NCI-H2196 treated with DMSO at 0.1 percent for 48 hours (cell line): ENCODE measurements around the gene NFE2L2.
"Not testable (repeated sequence)": the region's sequence is repeated elsewhere in the genome, so short reads cannot be mapped to it uniquely, and the experiment has no call there.

Experiments used
- DNase-seq: peaks from one replicate; lab custom pipeline; 2025; ENCODE audit not compliant: unreplicated experiment; lab: John Stamatoyannopoulos, UW

Gene NFE2L2

GRCh38 chr2:177258059-177258458 lies 6.5 kb downstream of the NFE2L2 start:
- no peak for DNase-seq

DNA sequence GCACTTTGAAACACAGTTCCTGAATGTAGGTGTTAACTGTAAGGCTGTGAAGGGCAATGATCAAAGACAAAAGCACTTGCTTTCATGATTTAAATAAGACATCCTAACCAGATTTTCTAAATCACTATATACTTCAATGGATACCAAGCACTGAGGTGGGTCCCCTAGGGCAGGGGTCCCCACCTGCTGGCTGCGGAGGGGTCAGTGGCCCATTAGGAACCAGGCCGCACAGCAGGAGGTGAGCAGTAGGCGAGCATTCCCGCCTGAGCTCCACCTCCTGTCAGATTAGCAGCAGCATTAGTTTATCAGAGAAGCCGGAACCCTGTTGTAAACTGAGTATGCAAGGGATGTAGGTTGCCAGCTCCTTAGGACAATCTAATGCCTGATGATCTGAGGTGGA lies 7.1 kb downstream of the NFE2L2 start:
- DNase-seq: no peak

DNA sequence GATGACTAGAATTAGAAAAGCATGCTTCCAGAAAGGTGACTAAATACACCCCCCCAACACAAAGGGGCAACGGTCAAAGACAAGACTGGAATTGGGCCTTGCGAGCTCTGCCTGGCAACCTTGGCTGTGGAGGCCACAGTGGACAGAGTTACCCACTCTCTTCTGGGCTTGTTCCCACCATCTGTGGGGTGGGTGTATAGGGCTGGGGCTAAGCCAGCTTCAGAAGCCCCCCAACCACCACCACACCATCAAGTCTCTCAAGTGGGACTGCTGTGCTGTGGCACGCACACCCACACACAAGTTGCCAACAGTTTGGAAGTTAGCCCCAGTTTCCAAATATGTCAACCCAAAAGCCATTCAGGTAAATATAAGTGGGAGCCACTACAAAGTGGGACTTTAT lies 7.8 kb downstream of the NFE2L2 start:
- no peak for DNase-seq

GRCh38 chr2:177256026-177256425 lies 8.5 kb downstream of the NFE2L2 start:
- DNase-seq: no peak

DNA sequence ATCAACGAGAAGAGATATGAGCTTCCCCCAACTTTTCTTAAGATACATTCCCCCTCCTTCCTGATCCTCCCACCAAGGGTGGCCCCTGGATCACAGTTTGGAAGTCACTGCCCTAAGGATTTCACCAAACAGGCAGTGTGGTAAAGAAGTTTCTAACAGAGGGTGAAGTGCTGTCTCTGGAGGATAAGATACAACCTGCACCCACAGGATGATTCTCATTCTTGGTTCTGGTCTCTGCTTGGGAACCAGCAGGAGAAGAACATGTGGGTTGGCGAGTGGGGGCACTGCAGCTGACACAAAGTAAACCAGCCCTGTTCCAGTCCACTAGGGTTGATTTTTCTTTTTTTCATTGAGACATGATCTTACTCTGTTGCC lies 9.3 kb downstream of the NFE2L2 start:
- no peak for DNase-seq

- DNase-seq: no peak
Observed at GRCh38 chr2:177254433-177255226, 9.9 kb downstream of the NFE2L2 start.

- no peak for DNase-seq
Observed at GRCh38 chr2:177253704-177254103, 10.8 kb downstream of the NFE2L2 start.

DNA sequence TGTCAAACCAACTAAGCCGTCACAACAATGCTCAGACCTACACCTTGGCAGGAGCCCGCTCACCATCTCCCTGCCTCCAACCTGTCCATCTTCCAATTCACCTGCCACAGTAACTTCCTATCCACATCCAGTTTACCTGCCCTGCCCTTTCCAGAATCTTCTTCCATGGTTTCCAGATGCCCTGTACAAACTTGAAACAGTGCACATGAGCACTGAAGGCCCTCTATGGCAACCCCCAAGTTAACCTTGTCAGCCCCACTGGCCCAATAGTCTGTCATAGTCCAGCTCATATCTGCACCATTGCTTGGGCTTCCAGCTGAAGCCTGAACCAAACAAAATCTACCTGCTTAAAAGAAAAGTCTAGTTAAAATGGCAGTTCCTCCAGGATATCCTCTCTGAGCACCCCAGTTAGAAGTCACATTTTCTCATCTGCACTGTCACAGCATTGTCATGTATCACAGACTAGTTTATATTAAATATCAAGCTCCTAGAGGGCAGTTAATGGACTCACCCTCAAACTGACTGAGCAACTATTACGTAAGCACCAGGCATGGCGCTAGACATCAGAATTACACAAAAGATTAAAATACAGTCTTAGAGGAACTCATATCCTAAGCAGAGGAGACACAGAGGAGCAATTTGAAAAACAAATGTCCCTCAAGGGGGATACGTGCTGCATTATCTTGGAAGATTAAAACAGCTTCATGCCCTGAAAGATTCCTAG lies 11.6 kb downstream of the NFE2L2 start:
- DNase-seq: no peak

DNA sequence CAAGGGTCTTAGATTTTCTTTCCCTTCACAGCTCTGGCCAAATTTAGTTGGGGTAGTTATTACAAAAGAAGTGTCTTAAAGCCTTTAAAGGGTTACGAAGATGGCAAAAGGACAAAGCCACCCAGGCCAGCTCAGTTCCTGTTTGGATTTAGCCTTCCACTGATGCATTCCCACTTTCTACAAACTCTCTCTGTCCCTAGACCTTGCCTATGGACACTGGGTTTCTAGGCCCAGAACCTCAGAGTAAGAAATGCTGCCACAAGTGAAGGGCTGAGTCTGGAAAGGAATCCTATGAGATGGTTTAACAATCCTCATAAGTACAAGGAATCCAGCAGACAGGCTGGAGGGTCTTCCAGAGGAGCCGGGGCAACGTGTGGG lies 13.4 kb downstream of the NFE2L2 start:
- DNase-seq: no peak

GRCh38 chr2:177250461-177250860 lies 14.1 kb downstream of the NFE2L2 start:
- no peak for DNase-seq

- no peak for DNase-seq
Observed at GRCh38 chr2:177249038-177249437, 15.5 kb downstream of the NFE2L2 start.

GRCh38 chr2:177247693-177248262 lies 16.7 kb downstream of the NFE2L2 start:
- DNase-seq: no peak

DNA sequence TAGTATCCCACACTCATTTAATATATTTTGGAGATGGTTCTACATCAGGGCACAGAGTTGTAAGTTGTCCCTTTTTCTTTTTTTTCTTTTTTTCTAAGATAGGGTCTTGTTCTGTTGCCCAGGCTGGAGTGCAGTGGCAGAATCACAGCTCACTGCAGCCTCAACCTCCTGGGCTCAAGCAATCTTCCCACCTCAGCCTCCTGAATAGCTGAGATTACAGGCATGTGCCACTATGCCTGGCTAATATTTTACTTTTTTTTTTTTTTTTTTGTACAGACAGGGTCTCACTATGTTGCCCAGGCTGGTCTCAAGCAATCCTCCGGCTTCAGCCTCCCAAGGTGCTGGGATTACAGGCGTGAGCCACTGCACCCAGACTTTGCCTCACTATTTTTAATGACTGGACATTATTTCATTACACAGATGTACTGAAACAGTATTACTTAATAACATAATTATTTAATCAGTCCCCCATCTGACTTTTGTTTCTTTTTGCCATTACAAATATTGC lies 17.9 kb downstream of the NFE2L2 start:
- DNase-seq: not testable (repeated sequence)

DNA sequence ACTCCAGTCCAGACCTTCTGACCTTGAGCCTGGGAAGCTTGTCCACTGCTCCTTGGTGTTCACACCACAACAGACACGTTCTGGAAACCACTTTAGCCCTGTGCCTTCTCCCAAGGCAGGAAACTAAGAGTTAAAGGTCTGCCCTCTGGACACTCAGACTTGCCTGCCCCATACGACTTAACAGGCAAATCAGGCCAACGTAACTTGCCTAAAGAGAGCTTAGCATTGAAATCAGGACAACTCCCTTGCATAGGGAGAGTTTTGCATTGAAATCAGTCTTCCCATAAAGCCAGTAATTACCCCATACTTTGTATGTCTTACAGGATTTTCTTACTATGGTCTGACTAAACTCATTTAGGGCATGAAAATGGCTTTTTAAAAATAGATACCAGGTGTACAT lies 18.5 kb downstream of the NFE2L2 start:
- DNase-seq: no peak

DNA sequence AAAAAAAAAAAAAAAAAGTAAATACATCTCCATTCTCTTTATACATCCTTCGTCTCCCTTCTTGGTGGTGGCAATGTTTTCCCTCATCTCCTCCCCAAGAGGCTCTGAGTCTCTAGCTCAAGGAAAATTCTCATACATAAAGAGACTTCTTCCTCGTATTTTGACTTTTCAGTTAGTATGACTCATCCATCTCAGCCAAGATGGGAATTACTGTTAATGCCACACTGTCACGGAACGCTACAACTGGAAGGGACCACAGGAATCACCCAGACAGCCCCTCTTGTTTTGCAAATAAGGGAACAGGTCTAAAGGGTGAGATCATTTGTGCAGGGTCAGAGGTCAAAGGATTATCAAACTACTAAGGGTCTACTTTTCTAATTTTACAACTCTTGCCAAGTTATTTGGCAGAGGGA lies 19.5 kb downstream of the NFE2L2 start:
- no peak for DNase-seq

DNA sequence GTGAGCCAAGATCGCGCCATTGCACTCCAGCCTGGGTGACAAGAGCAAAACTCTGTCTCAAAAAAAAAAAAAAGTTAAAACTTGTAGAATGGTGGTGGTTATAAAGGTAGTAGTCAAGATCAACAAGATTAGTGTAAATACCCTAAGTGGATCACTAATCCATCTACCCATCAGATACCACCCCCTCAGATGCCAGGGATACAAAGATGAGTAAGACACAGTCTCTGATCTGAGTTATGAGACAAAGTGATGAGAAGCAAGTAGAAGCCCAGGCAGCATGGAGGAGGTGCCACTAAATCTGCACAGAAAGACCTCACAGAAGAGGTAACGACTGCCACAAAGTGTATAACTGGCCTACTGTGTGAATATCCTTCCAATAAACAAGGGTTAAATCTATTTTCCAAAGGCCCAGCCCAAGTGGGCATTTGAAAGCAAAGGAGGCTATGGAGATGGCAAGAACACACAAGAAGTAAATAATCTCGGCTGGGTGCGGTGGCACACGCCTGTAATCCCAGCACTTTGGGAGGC lies 20.2 kb downstream of the NFE2L2 start:
- DNase-seq: no peak

- DNase-seq: no peak
Observed at GRCh38 chr2:177243476-177243875, 21.1 kb downstream of the NFE2L2 start.

DNA sequence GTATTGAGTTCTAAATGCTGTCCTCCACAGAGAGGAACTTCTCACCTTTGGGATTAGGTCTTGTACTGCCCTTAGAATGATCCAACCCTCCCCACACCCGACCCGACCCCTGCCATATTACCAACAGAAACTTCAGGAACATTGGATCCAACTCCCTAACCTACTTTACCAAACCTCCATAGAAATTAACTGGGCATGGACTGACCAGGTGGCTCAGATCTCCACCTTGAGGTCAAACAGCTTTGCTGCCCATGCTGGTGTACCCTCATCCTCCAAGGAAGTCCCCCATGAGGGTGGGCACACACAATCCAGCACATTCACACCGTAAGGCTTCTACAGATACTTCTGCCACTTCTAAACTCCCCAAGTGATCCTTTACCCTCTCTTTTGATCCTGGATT lies 21.5 kb downstream of the NFE2L2 start:
- DNase-seq: no peak

DNA sequence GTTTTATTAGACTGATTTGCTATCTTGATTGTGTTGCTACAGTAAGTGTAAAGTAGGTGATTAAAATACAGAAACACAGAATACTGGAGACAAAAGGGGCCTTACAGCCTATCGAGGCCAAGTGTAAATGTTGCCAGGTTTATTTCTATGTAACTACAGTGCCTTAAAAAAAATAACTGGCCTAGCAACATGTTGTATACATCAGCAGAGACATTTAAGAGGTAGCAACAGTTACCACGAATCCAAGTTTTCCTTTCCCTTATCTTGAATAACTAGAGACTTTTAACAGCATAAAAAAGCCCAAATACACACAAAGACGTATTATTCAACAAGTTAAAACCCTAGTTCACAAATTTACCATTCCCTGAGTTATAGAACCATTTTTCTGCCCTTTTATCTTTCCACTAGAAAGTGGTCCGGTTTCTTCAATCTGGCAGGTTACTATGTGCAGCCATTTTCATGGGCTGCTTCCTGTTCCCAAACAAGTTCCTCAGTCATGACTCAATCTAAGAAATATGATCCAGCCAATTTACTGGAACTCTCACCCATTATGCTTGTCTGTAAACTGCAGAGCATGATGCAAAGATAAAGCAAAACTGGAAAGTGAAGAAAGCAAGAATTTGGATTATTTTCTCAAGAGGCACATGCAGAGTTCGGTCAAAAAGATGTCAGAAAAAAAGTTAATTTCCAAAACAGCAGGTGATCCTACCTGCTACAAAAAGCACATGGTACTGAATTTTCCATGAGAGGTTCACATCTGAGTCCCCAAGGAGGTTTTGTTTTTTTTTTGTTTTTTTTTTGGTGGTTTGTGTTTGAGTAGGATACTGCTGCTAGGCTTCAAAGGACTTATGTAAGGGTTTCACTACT lies 22.2 kb downstream of the NFE2L2 start:
- peak; percentile 71 for DNase-seq

DNA sequence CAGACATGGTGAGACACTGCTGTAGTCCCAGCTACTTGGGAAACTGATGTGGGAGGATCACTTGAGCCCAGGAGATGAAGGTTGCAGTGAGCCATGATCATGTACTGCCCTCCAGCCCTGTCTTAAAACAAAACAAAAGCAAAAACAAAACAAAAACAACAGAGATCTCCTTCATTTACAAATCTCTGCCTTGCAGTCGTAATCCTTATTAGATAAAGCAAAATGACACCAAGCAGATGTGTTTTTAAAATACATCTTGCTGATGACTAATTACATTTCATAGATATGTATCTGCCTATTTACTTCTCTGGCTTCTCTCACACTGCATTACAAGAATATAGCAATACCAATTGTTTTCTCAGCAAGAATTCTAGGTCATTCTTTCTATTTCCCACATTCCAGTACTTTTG lies 22.8 kb downstream of the NFE2L2 start:
- DNase-seq: no peak
